GM12878 (cell line): ENCODE data around the gene C5orf34. TPM values are rescaled to one million over a fixed set of nuclear protein-coding genes. Genes with fewer than 3 reads are reported as not detected.

ENCODE experiments used
- ELK1 ChIP-seq: IDR thresholded peaks from 2 replicates; pipeline ENCODE4 v1.6.1; 2012; ENCODE audit warnings: low read depth, low read length, improper control_type of control experiment
- ESRRA ChIP-seq: IDR thresholded peaks from 2 replicates; pipeline ENCODE4 v1.6.1; 2012; ENCODE audit warnings: mild to moderate bottlenecking, low read length, improper control_type of control experiment
- PRDM15 ChIP-seq: fragments of 450-650 bp; formaldehyde crosslinking; IDR thresholded peaks from 2 replicates; pipeline ENCODE4 v1.4.0; 2020; ENCODE audit warnings: mild to moderate bottlenecking, moderate library complexity
- RBBP5 ChIP-seq: fragments of 200-600 bp; sonication (generic); conservative IDR thresholded peaks from 2 replicates; pipeline ENCODE4 v1.6.1; 2016
- USF1 ChIP-seq: IDR thresholded peaks from 2 replicates; pipeline ENCODE4 v1.6.1; 2011; ENCODE audit warnings: borderline replicate concordance, low read depth, mild to moderate bottlenecking, moderate library complexity, mixed read lengths, low read length; ENCODE audit not compliant: insufficient read depth; ENCODE audit errors: extremely low read length
- polyA plus RNA-seq, 11 experiments: library from polyadenylated mRNA; depleted of rRNA in 4 of 11; unstranded in 6 of 11; stranded (reverse) in 5 of 11; fragments of >200 nt; fragmentation: Nextera tagmentation in 4 of 11; fragmentation: Illumina TruSeq in 1 of 11; extraction: Ambion mirVana in 4 of 11; extraction: Trizol in 1 of 11; gene quantifications; 1 replicate in 1 of 11; 2 replicates in 10 of 11; pipeline versions ENCODE4 v1.2.1 to v1.2.3, GENCODE V29; 2011 to 2016; ENCODE audit warnings: inconsistent platforms in 2 of 11, missing spikeins in 2 of 11, low read depth in 1 of 11
- total RNA-seq, 4 experiments: library from RNA; depleted of rRNA in 3 of 4; stranded (reverse); fragments of >200 nt in 3 of 4; fragmentation: Illumina TruSeq in 1 of 4; extraction: Trizol in 1 of 4; gene quantifications; 2 replicates each; pipeline versions ENCODE4 v1.2.1 to v1.2.3, GENCODE V29; 2013 to 2021
- TF ChIP-seq, protein P1 (sequence below): fragments of 150-350 bp; IDR thresholded peaks from 2 replicates; pipeline ENCODE4 v1.6.1; 2016; ENCODE audit warnings: low read depth, low read length

The C5orf34 gene
- total and polyA plus RNA-seq, 10 of the 15 experiments (the other 5 are each of a cell fraction or from before 2014, with no cell fraction given), result 6.1 to 15.1 (median 10.0) TPM

GRCh38 chr5:43547532-43547931 lies 32.6 kb upstream of the C5orf34 start (continued):
- TF ChIP-seq PRDM15 (CRISPR knock-in tag) (no peak), ELK1 (no peak), ESRRA (no peak), RBBP5 (no peak), USF1 (no peak)
- TF ChIP-seq, protein P1, sequence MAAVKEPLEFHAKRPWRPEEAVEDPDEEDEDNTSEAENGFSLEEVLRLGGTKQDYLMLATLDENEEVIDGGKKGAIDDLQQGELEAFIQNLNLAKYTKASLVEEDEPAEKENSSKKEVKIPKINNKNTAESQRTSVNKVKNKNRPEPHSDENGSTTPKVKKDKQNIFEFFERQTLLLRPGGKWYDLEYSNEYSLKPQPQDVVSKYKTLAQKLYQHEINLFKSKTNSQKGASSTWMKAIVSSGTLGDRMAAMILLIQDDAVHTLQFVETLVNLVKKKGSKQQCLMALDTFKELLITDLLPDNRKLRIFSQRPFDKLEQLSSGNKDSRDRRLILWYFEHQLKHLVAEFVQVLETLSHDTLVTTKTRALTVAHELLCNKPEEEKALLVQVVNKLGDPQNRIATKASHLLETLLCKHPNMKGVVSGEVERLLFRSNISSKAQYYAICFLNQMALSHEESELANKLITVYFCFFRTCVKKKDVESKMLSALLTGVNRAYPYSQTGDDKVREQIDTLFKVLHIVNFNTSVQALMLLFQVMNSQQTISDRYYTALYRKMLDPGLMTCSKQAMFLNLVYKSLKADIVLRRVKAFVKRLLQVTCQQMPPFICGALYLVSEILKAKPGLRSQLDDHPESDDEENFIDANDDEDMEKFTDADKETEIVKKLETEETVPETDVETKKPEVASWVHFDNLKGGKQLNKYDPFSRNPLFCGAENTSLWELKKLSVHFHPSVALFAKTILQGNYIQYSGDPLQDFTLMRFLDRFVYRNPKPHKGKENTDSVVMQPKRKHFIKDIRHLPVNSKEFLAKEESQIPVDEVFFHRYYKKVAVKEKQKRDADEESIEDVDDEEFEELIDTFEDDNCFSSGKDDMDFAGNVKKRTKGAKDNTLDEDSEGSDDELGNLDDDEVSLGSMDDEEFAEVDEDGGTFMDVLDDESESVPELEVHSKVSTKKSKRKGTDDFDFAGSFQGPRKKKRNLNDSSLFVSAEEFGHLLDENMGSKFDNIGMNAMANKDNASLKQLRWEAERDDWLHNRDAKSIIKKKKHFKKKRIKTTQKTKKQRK, result no peak
